Neural progenitor cell (in vitro differentiated cells): ENCODE measurements around the gene PPP5C. TPM values are rescaled to one million over a fixed set of nuclear protein-coding genes. Genes with fewer than 3 reads are reported as not detected.

ENCODE experiments used
- DNase-seq: peaks from one replicate; pipeline ENCODE4 v3.0.0-alpha.2; 2016; ENCODE audit warnings: low spot score
- H2AFZ ChIP-seq: fragments of 200-600 bp; sonication (generic); replicated peaks from 2 replicates; pipeline ENCODE4 v1.6.1; 2016; ENCODE audit warnings: antibody characterized with exemption
- H3F3A ChIP-seq: fragments of 200-600 bp; sonication (generic); 2 replicates; pipeline ENCODE4 v1.6.1; 2016; ENCODE audit warnings: antibody characterized with exemption, low read depth
- H3K27ac ChIP-seq: fragments of 200-600 bp; sonication (generic); 2 replicates; pipeline ENCODE4 v1.5.1; 2016; ENCODE audit warnings: mild to moderate bottlenecking
- H3K27me3 ChIP-seq: fragments of 200-600 bp; sonication (generic); 2 replicates; pipeline ENCODE4 v1.6.1; 2016; ENCODE audit warnings: mild to moderate bottlenecking, moderate library complexity
- H3K36me3 ChIP-seq: fragments of 200-600 bp; sonication (generic); 2 replicates; pipeline ENCODE4 v1.5.1; 2016
- H3K4me1 ChIP-seq: fragments of 200-600 bp; sonication (generic); 2 replicates; pipeline ENCODE4 v1.6.1; 2016; ENCODE audit warnings: mixed run types
- H3K4me2 ChIP-seq: fragments of 200-600 bp; sonication (generic); 2 replicates; pipeline ENCODE4 v1.6.1; 2016
- H3K4me3 ChIP-seq: fragments of 200-600 bp; sonication (generic); 2 replicates; pipeline ENCODE4 v1.5.1; 2016
- H3K79me2 ChIP-seq: fragments of 200-600 bp; sonication (generic); 2 replicates; pipeline ENCODE4 v1.6.1; 2016; ENCODE audit warnings: low read depth
- H3K9ac ChIP-seq: fragments of 200-600 bp; sonication (generic); 2 replicates; pipeline ENCODE4 v1.6.1; 2016
- H3K9me3 ChIP-seq: fragments of 200-600 bp; sonication (generic); 2 replicates; pipeline ENCODE4 v1.5.1; 2016; ENCODE audit warnings: low read depth
- H4K20me1 ChIP-seq: fragments of 200-600 bp; sonication (generic); 2 replicates; pipeline ENCODE4 v1.6.1; 2016; ENCODE audit warnings: low read depth
- H3K27ac Mint-ChIP-seq: 3 replicates; pipeline ENCODE4 v1.8.0; 2021; ENCODE audit warnings: mixed read lengths
- H3K27me3 Mint-ChIP-seq: 2 replicates; pipeline ENCODE4 v1.8.0; 2022; ENCODE audit warnings: low read depth, mild to moderate bottlenecking, inconsistent platforms, moderate library complexity, mixed read lengths; ENCODE audit not compliant: insufficient read depth
- H3K36me3 Mint-ChIP-seq: 3 replicates; pipeline ENCODE4 v1.8.0; 2021; ENCODE audit warnings: mixed read lengths
- H3K4me1 Mint-ChIP-seq: 3 replicates; pipeline ENCODE4 v1.8.0; 2021; ENCODE audit warnings: mixed read lengths
- H3K4me3 Mint-ChIP-seq: 3 replicates; pipeline ENCODE4 v1.8.0; 2021; ENCODE audit warnings: mild to moderate bottlenecking, moderate library complexity, mixed read lengths
- H3K9me3 Mint-ChIP-seq: 3 replicates; pipeline ENCODE4 v1.8.0; 2020; ENCODE audit warnings: mixed read lengths
- CTCF ChIP-seq: fragments of 200-600 bp; sonication (generic); IDR thresholded peaks from 2 replicates; pipeline ENCODE4 v1.5.1; 2017; ENCODE audit warnings: antibody characterized with exemption, mild to moderate bottlenecking
- EZH2 ChIP-seq: fragments of 200-600 bp; sonication (generic); IDR thresholded peaks from 2 replicates; pipeline ENCODE4 v1.6.1; 2017; ENCODE audit warnings: antibody characterized with exemption, mild to moderate bottlenecking, moderate library complexity
- EZH2phosphoT487 ChIP-seq: fragments of 200-600 bp; sonication (generic); IDR thresholded peaks from 2 replicates; pipeline ENCODE4 v1.6.1; 2017; ENCODE audit warnings: antibody characterized with exemption
- total RNA-seq: library from RNA; depleted of rRNA; stranded (reverse); fragments of >200 nt; gene quantifications from 2 replicates; pipeline ENCODE4 v1.2.3, GENCODE V29; 2015; ENCODE audit warnings: low replicate concordance

PPP5C gene
- total RNA-seq, 1 donor from 2014 or later, result 63.5 TPM

GRCh38 chr19:46351241-46352041 is 4.6 kb downstream of the PPP5C start:
- no peak for TF ChIP-seq EZH2
- no peak for TF ChIP-seq EZH2phosphoT487
- no peak for TF ChIP-seq CTCF
- Mint-ChIP-seq H3K36me3 (peaks cover 10% of the 10 kb centered on the region), H3K4me3 (no peak overlapping the region), H3K27me3 (peaks cover 7% of the 10 kb centered on the region), H3K4me1 (peaks cover 35% of the 10 kb centered on the region), H3K27ac (no peak overlapping the region), H3K9me3 (no peaks in the 10 kb centered on the region)
- Histone ChIP-seq H2AFZ (no peak overlapping the region), H3K9ac (no peak overlapping the region), H3K27me3 (no peaks in the 10 kb centered on the region), H4K20me1 (peaks cover 73% of the 10 kb centered on the region), H3K79me2 (peaks cover 66% of the 10 kb centered on the region), H3F3A (peaks cover under 1% of the 10 kb centered on the region), H3K4me3 (no peak overlapping the region), H3K4me2 (no peak overlapping the region), H3K27ac (no peak overlapping the region), H3K36me3 (no peaks in the 10 kb centered on the region), H3K4me1 (peaks cover 6% of the 10 kb centered on the region), H3K9me3 (no peaks in the 10 kb centered on the region)
- no peak for DNase-seq

- H3K36me3 Mint-ChIP-seq, result peaks cover 16% of the 10 kb centered on the region
- H3K27ac Mint-ChIP-seq, result no peak overlapping the region
- Histone ChIP-seq H3K79me2 (peaks cover 63% of the 10 kb centered on the region), H3K4me2 (no peak overlapping the region), H3K4me1 (no peaks in the 10 kb centered on the region), H3K4me3 (no peak overlapping the region), H3F3A (no peaks in the 10 kb centered on the region), H3K9me3 (no peaks in the 10 kb centered on the region), H3K27me3 (no peaks in the 10 kb centered on the region), H3K36me3 (no peaks in the 10 kb centered on the region), H3K27ac (no peak overlapping the region), H4K20me1 (peaks cover 83% of the 10 kb centered on the region), H3K9ac (no peak overlapping the region), H2AFZ (no peak overlapping the region)
- H3K4me3 Mint-ChIP-seq, result no peak overlapping the region
- TF ChIP-seq EZH2phosphoT487 (no peak), EZH2 (no peak), CTCF (no peak)
- DNase-seq, result no peak
- no peaks in the 10 kb centered on the region for H3K9me3 Mint-ChIP-seq
- peaks cover 6% of the 10 kb centered on the region for H3K27me3 Mint-ChIP-seq
- H3K4me1 Mint-ChIP-seq, result peaks cover 20% of the 10 kb centered on the region
Observed at GRCh38 chr19:46353730-46354528, 7.0 kb downstream of the PPP5C start.

- Histone ChIP-seq H3K79me2 (peaks cover 55% of the 10 kb centered on the region), H3K27ac (no peak overlapping the region), H3K4me3 (no peak overlapping the region), H3K27me3 (no peaks in the 10 kb centered on the region), H3K4me1 (no peaks in the 10 kb centered on the region), H3K36me3 (no peaks in the 10 kb centered on the region), H3K4me2 (no peak overlapping the region), H2AFZ (no peak overlapping the region), H3K9ac (no peak overlapping the region), H3F3A (no peaks in the 10 kb centered on the region), H4K20me1 (peaks cover 73% of the 10 kb centered on the region), H3K9me3 (no peaks in the 10 kb centered on the region)
- no peak for DNase-seq
- Mint-ChIP-seq H3K27me3 (peaks cover 4% of the 10 kb centered on the region), H3K36me3 (peaks cover 13% of the 10 kb centered on the region), H3K9me3 (no peaks in the 10 kb centered on the region), H3K4me1 (peaks cover 9% of the 10 kb centered on the region), H3K27ac (no peak overlapping the region), H3K4me3 (no peak overlapping the region)
- TF ChIP-seq CTCF (no peak), EZH2 (no peak), EZH2phosphoT487 (no peak)
Observed at GRCh38 chr19:46355234-46356148, 8.6 kb downstream of the PPP5C start.
